ENCODE measurements around the gene SPDEF. TPM values are rescaled to one million over a fixed set of nuclear protein-coding genes. Genes with fewer than 3 reads are reported as not detected.

The SPDEF gene
- total RNA-seq, 1 donor from 2014 or later = not detected

DNA sequence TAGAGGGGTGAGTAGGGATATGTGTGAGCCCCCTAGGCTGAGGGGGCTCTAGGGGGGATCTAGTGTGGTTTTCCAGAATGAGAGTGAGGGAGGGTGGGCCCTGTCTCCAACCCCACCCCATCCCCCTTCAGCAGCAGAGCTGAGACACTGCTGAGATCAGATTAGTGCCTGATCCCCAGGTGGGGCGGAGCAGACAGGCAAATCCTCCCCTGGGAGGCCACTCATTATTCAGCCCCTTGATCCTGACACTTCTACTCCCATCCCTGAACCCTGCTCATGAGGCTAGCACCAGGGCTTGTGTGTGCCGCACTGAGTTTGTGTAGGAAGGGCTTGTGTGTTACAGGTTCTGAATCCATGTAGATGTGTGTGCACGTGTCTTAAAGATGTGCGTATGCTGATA, 42.5 kb downstream of the SPDEF start:
- DNase-seq (ENCODE audit: low spot score) = peak; percentile 70
- peaks cover 37% of the 10 kb centered on the region for H3K4me1 Mint-ChIP-seq
- peaks cover 8% of the 10 kb centered on the region for H3K9me3 Mint-ChIP-seq
- Histone ChIP-seq H2AFZ (replicated peaks) (no peak overlapping the region), H3F3A (ENCODE audit: low read depth) (peaks cover 14% of the 10 kb centered on the region), H3K4me2 (peak overlapping the region; percentile 88), H3K4me1 (peaks cover 28% of the 10 kb centered on the region), H3K27me3 (peaks cover 40% of the 10 kb centered on the region), H3K9ac (no peak overlapping the region), H3K27ac (no peak overlapping the region), H3K36me3 (no peaks in the 10 kb centered on the region), H4K20me1 (ENCODE audit: low read depth) (peaks cover 22% of the 10 kb centered on the region), H3K4me3 (no peak overlapping the region), H3K79me2 (ENCODE audit: low read depth) (no peaks in the 10 kb centered on the region), H3K9me3 (ENCODE audit: low read depth) (no peaks in the 10 kb centered on the region)
- TF ChIP-seq, protein P1, sequence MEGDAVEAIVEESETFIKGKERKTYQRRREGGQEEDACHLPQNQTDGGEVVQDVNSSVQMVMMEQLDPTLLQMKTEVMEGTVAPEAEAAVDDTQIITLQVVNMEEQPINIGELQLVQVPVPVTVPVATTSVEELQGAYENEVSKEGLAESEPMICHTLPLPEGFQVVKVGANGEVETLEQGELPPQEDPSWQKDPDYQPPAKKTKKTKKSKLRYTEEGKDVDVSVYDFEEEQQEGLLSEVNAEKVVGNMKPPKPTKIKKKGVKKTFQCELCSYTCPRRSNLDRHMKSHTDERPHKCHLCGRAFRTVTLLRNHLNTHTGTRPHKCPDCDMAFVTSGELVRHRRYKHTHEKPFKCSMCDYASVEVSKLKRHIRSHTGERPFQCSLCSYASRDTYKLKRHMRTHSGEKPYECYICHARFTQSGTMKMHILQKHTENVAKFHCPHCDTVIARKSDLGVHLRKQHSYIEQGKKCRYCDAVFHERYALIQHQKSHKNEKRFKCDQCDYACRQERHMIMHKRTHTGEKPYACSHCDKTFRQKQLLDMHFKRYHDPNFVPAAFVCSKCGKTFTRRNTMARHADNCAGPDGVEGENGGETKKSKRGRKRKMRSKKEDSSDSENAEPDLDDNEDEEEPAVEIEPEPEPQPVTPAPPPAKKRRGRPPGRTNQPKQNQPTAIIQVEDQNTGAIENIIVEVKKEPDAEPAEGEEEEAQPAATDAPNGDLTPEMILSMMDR (IDR thresholded peaks at IDR 0.05) = no peak
- peak overlapping the region; percentile 18 for H3K4me3 Mint-ChIP-seq
- H3K27ac Mint-ChIP-seq = peak overlapping the region; percentile 15
- H3K27me3 Mint-ChIP-seq (ENCODE audit: insufficient read depth, low read depth) = peaks cover 15% of the 10 kb centered on the region
- H3K36me3 Mint-ChIP-seq = no peaks in the 10 kb centered on the region

- Mint-ChIP-seq H3K27ac (peak overlapping the region; percentile 2), H3K9me3 (peaks cover 8% of the 10 kb centered on the region), H3K4me1 (peaks cover 37% of the 10 kb centered on the region), H3K27me3 (ENCODE audit: insufficient read depth, low read depth) (peaks cover 15% of the 10 kb centered on the region), H3K4me3 (no peak overlapping the region), H3K36me3 (no peaks in the 10 kb centered on the region)
- no peak overlapping the region for H3K4me3 ChIP-seq
- peaks cover 28% of the 10 kb centered on the region for H3K4me1 ChIP-seq
- H3K79me2 ChIP-seq (ENCODE audit: low read depth) = no peaks in the 10 kb centered on the region
- H3K9ac ChIP-seq = no peak overlapping the region
- peaks cover 22% of the 10 kb centered on the region for H4K20me1 ChIP-seq (ENCODE audit: low read depth)
- no peak for DNase-seq (ENCODE audit: low spot score)
- peaks cover 40% of the 10 kb centered on the region for H3K27me3 ChIP-seq
- no peaks in the 10 kb centered on the region for H3K36me3 ChIP-seq
- H3K9me3 ChIP-seq (ENCODE audit: low read depth) = no peaks in the 10 kb centered on the region
- TF ChIP-seq, protein P1 (IDR thresholded peaks at IDR 0.05) = no peak
- no peak for TF ChIP-seq EZH2phosphoT487 (IDR thresholded peaks at IDR 0.05)
- TF ChIP-seq EZH2 (IDR thresholded peaks at IDR 0.05) = no peak
- peaks cover 14% of the 10 kb centered on the region for H3F3A ChIP-seq (ENCODE audit: low read depth)
- H2AFZ ChIP-seq (replicated peaks) = no peak overlapping the region
- no peak overlapping the region for H3K27ac ChIP-seq
- peak overlapping the region; percentile 88 for H3K4me2 ChIP-seq
Observed at GRCh38 chr6:34512738-34513115, 43.4 kb downstream of the SPDEF start.

DNA sequence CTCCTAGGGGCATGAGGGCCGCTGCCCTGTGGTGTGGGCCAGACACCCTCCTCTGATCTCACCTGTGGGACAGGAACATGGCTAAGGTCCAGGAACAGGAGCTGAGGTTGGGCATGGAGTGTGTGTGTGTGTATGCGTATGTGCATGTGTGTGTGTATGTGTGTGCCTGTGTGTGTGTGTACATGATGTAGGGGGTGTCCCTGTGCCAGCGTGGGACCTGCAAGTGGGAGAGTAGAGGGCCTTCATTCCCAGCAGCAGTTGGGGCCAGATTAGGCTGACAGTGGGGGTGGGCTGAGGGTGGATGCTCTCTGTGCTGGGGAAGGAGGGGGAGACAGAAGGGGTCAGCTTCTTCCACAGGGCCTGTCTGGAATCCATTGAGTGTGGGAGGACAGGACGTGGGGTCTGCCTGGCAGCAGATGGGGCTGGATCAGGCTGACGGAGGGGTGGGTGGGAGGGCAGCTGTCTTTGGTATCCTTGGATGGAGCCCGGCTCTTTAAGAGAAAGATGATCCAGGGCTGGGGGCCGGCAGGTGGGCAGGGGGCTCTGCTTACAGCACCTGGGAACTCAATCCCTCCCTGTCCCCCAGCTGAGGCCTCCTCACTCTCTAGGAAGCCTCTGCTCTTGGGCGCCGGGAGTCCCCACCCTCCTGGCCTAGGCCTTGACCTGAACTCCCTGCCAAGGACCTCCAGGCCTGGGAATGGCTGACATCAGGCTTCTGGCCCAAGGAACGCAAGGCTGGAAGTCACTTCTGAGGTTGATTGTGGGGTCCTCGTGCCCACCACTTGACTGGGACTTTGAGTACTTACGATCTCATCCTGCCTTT, 44.0 kb downstream of the SPDEF start:
- H3K27ac ChIP-seq = no peak overlapping the region
- H3K4me2 ChIP-seq = no peak overlapping the region
- H4K20me1 ChIP-seq (ENCODE audit: low read depth) = peaks cover 22% of the 10 kb centered on the region
- no peaks in the 10 kb centered on the region for H3K9me3 ChIP-seq (ENCODE audit: low read depth)
- Mint-ChIP-seq H3K27ac (peak overlapping the region; percentile 43), H3K4me3 (no peak overlapping the region), H3K27me3 (ENCODE audit: insufficient read depth, low read depth) (peaks cover 15% of the 10 kb centered on the region), H3K36me3 (no peaks in the 10 kb centered on the region), H3K4me1 (peaks cover 36% of the 10 kb centered on the region), H3K9me3 (peaks cover 8% of the 10 kb centered on the region)
- peaks cover 19% of the 10 kb centered on the region for H3F3A ChIP-seq (ENCODE audit: low read depth)
- H3K4me1 ChIP-seq = peaks cover 28% of the 10 kb centered on the region
- no peaks in the 10 kb centered on the region for H3K79me2 ChIP-seq (ENCODE audit: low read depth)
- H3K4me3 ChIP-seq = no peak overlapping the region
- TF ChIP-seq EZH2 (IDR thresholded peaks at IDR 0.05) (no peak), EZH2phosphoT487 (IDR thresholded peaks at IDR 0.05) (no peak)
- TF ChIP-seq, protein P1 (IDR thresholded peaks at IDR 0.05) = no peak
- H2AFZ ChIP-seq (replicated peaks) = no peak overlapping the region
- no peak for DNase-seq (ENCODE audit: low spot score)
- no peak overlapping the region for H3K9ac ChIP-seq
- H3K27me3 ChIP-seq = peaks cover 40% of the 10 kb centered on the region
- no peaks in the 10 kb centered on the region for H3K36me3 ChIP-seq
